H1 (cell line): ENCODE results near the gene PHF24. TPM values are rescaled to one million over a fixed set of nuclear protein-coding genes. Genes with fewer than 3 reads are reported as not detected.
"Not testable (repeated sequence)": the region's sequence is repeated elsewhere in the genome, so short reads cannot be mapped to it uniquely, and the experiment has no call there.

ENCODE experiments used
- CTCF ChIA-PET: fragments of 300-600 bp; sonication (Branson Sonifier 250); formaldehyde crosslinking; loops from one replicate; lab custom pipeline; 2021; ENCODE audit not compliant: partially characterized antibody; lab: Charles Lee
- POLR2A ChIA-PET: fragments of 300-600 bp; sonication (Branson Sonifier 250); formaldehyde crosslinking; loops from one replicate; lab custom pipeline; 2021; ENCODE audit warnings: inconsistent platforms; ENCODE audit not compliant: partially characterized antibody; lab: Charles Lee
- DNase-seq, 2 experiments: peaks; one replicate each; pipeline versions ENCODE4 v3.0.0 to v3.0.0-alpha.2; 2010 to 2022; ENCODE audit warnings: low spot score in 2 of 2, low read depth in 1 of 2, mixed read lengths in 1 of 2
- FAIRE-seq: peaks from 2 replicates; lab custom pipeline; 2011; peaks lifted over from hg19 to GRCh38; lab: Jason Lieb, UNC
- H2AFZ ChIP-seq: 2 replicates; pipeline ENCODE4 v1.8.1; 2012; ENCODE audit warnings: low read length, inconsistent platforms
- H2AK5ac ChIP-seq: 2 replicates; pipeline ENCODE4 v1.6.1; 2013; ENCODE audit warnings: low read depth, low read length
- H2BK120ac ChIP-seq: replicated peaks from 2 replicates; pipeline ENCODE3; 2013; ENCODE audit warnings: low read depth, low read length, inconsistent platforms
- H2BK12ac ChIP-seq: 2 replicates; pipeline ENCODE4 v1.6.1; 2013; ENCODE audit warnings: low read depth, low read length
- H2BK15ac ChIP-seq: 2 replicates; pipeline ENCODE4 v1.6.1; 2013; ENCODE audit warnings: low read length
- H2BK20ac ChIP-seq: 2 replicates; pipeline ENCODE4 v1.6.1; 2013; ENCODE audit warnings: low read length
- H2BK5ac ChIP-seq: 2 replicates; pipeline ENCODE4 v1.6.1; 2013; ENCODE audit warnings: low read depth, low read length
- H3K14ac ChIP-seq: 2 replicates; pipeline ENCODE4 v1.6.1; 2013; ENCODE audit warnings: inconsistent platforms; ENCODE audit not compliant: insufficient read length
- H3K18ac ChIP-seq: 2 replicates; pipeline ENCODE4 v1.6.1; 2013; ENCODE audit warnings: low read length; ENCODE audit errors: extremely low read depth
- H3K23ac ChIP-seq: 2 replicates; pipeline ENCODE4 v1.6.1; 2013; ENCODE audit warnings: inconsistent platforms; ENCODE audit not compliant: insufficient read length
- H3K23me2 ChIP-seq: 2 replicates; pipeline ENCODE4 v1.6.1; 2013; ENCODE audit warnings: low read depth, low read length
- H3K27ac ChIP-seq: 2 replicates; pipeline ENCODE4 v1.6.1; 2011; ENCODE audit warnings: low read depth, low read length, inconsistent platforms
- H3K27me3 ChIP-seq, 4 experiments: replicated peaks in 1 of 4; 1 replicate in 1 of 4; 2 replicates in 3 of 4; pipeline versions ENCODE4 v1.6.1 to v1.8.1; 2011 to 2013; ENCODE audit warnings: low read length in 3 of 4, mild to moderate bottlenecking in 3 of 4, inconsistent platforms in 2 of 4, mixed read lengths in 2 of 4, moderate library complexity in 1 of 4; ENCODE audit not compliant: control insufficient read depth in 3 of 4, insufficient read depth in 3 of 4; ENCODE audit errors: extremely low read depth in 1 of 4
- H3K36me3 ChIP-seq, 4 experiments: 2 replicates each; pipeline versions ENCODE4 v1.6.1 to v1.8.1; 2011 to 2013; ENCODE audit warnings: mild to moderate bottlenecking in 4 of 4, low read length in 3 of 4, moderate library complexity in 2 of 4, control low read depth in 1 of 4, inconsistent platforms in 1 of 4; ENCODE audit not compliant: insufficient read depth in 4 of 4, control insufficient read depth in 2 of 4
- H3K4ac ChIP-seq: replicated peaks from 2 replicates; pipeline ENCODE3; 2013; ENCODE audit warnings: low read length, low read depth, mixed read lengths, inconsistent platforms; ENCODE audit not compliant: insufficient read length
- H3K4me1 ChIP-seq, 4 experiments: replicated peaks in 1 of 4; 1 replicate in 1 of 4; 2 replicates in 3 of 4; pipeline versions ENCODE4 v1.6.1 to v1.8.1; 2011 to 2013; ENCODE audit warnings: low read length in 3 of 4, inconsistent platforms in 2 of 4, mixed read lengths in 1 of 4; ENCODE audit not compliant: insufficient read depth in 4 of 4, control insufficient read depth in 3 of 4
- H3K4me2 ChIP-seq, 2 experiments: 2 replicates each; pipeline versions ENCODE4 v1.6.1 to v1.8.1; 2011 to 2013; ENCODE audit warnings: low read depth in 2 of 2, low read length in 2 of 2, control low read depth in 1 of 2, inconsistent platforms in 1 of 2, mild to moderate bottlenecking in 1 of 2; ENCODE audit not compliant: insufficient read depth in 1 of 2
- H3K4me3 ChIP-seq, 4 experiments: fragments of 200-600, 300-600 bp in 1 of 4; sonication (generic), shearing (Covaris generic), sonication (Bioruptor Twin) in 1 of 4; 2 replicates each; pipeline versions ENCODE4 v1.5.1 to v1.8.1; 2011 to 2016; ENCODE audit warnings: low read length in 4 of 4, low read depth in 3 of 4, control low read depth in 2 of 4, inconsistent platforms in 2 of 4, mild to moderate bottlenecking in 2 of 4, mixed read lengths in 1 of 4, moderate library complexity in 1 of 4; ENCODE audit not compliant: insufficient read depth in 2 of 4; ENCODE audit errors: extremely low read depth in 1 of 4
- H3K56ac ChIP-seq: replicated peaks from 2 replicates; pipeline ENCODE3; 2013; ENCODE audit warnings: low read depth, mild to moderate bottlenecking, mixed read lengths, low read length, inconsistent platforms; ENCODE audit not compliant: insufficient read length
- H3K79me1 ChIP-seq: 2 replicates; pipeline ENCODE4 v1.6.1; 2013; ENCODE audit warnings: low read depth, low read length, control low read depth
- H3K79me2 ChIP-seq, 2 experiments: 2 replicates each; pipeline versions ENCODE4 v1.6.1 to v1.8.1; 2012 to 2013; ENCODE audit warnings: low read length in 2 of 2, mild to moderate bottlenecking in 2 of 2, inconsistent platforms in 1 of 2; ENCODE audit not compliant: insufficient read depth in 2 of 2, control insufficient read depth in 1 of 2
- H3K9ac ChIP-seq, 4 experiments: replicated peaks in 1 of 4; 1 replicate in 1 of 4; 2 replicates in 3 of 4; pipeline versions ENCODE4 v1.6.1 to v1.8.1; 2011 to 2013; ENCODE audit warnings: low read depth in 3 of 4, low read length in 3 of 4, control low read depth in 2 of 4, mild to moderate bottlenecking in 2 of 4, moderate library complexity in 2 of 4, inconsistent platforms in 1 of 4; ENCODE audit errors: extremely low read depth in 1 of 4
- H3K9me3 ChIP-seq, 2 experiments: 2 replicates each; pipeline versions ENCODE4 v1.6.1 to v1.8.1; 2012 to 2013; ENCODE audit warnings: mild to moderate bottlenecking in 2 of 2, moderate library complexity in 2 of 2, control low read depth in 1 of 2, inconsistent platforms in 1 of 2, low read depth in 1 of 2, low read length in 1 of 2, mixed read lengths in 1 of 2; ENCODE audit not compliant: insufficient read depth in 2 of 2
- H4K20me1 ChIP-seq, 2 experiments: replicated peaks in 1 of 2; 2 replicates each; pipeline versions ENCODE3 to v1.8.1; 2011 to 2013; ENCODE audit warnings: inconsistent platforms in 2 of 2, low read length in 2 of 2, mild to moderate bottlenecking in 1 of 2; ENCODE audit not compliant: insufficient read depth in 2 of 2, control insufficient read depth in 1 of 2
- H4K5ac ChIP-seq: 2 replicates; pipeline ENCODE4 v1.6.1; 2013; ENCODE audit warnings: low read length, low read depth, mixed read lengths, inconsistent platforms; ENCODE audit not compliant: insufficient read length
- H4K8ac ChIP-seq: 2 replicates; pipeline ENCODE4 v1.8.0; 2013; ENCODE audit warnings: mild to moderate bottlenecking, moderate library complexity, low read length, inconsistent platforms; ENCODE audit not compliant: insufficient read depth; ENCODE audit errors: extremely low read depth
- H4K91ac ChIP-seq: replicated peaks from 2 replicates; pipeline ENCODE3; 2013; ENCODE audit warnings: low read length, mixed read lengths, inconsistent platforms; ENCODE audit not compliant: insufficient read length
- polyA plus RNA-seq, 7 experiments: library from polyadenylated mRNA; depleted of rRNA in 3 of 7; stranded (reverse) in 5 of 7; unstranded in 2 of 7; fragments of >200 nt in 5 of 7; fragments of 200-250 nt in 2 of 7; gene quantifications; 1 replicate in 5 of 7; 2 replicates in 1 of 7; 4 replicates in 1 of 7; pipeline versions ENCODE4 v1.2.1 to v1.2.3, GENCODE V29; 2011 to 2013; ENCODE audit warnings: missing spikeins in 2 of 7, mixed read lengths in 2 of 7
- total RNA-seq: library from RNA; stranded (reverse); fragmentation: NEBNext Ultra II Directional; extraction: Animal tissue kit (Norgen Biotek cat#: 25700); gene quantifications from 2 replicates; pipeline ENCODE4 v1.2.1, GENCODE V29; 2021

PHF24 gene
- total and polyA plus RNA-seq, 2 of the 8 experiments (the other 6 are each of a cell fraction or from before 2014, with no cell fraction given) = 0.29 to 0.35 TPM

DNA sequence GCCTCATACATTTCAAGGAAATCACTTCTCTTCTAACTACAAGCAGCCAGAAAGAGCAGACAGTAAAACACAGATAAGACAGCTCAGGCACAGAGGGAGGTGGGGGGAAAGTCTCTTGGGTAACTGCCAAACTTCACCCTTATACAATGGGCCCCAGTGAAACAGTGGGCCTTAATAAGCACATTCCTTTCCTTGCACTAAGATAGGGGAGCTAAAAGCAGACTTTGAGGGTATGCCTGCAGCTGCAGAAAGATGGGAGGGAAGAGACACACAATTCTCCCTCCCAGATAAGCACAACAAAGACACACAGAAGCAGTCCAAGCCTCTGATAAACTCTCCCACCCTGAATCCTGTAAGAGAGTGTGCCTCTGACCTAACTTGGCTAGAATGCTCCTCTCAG, 18.1 kb upstream of the PHF24 start:
- not testable (repeated sequence) for H2BK5ac ChIP-seq, DNase-seq, H2BK120ac ChIP-seq, H3K79me1 ChIP-seq, H4K20me1 ChIP-seq, H2AFZ ChIP-seq, H3K4me1 ChIP-seq, H3K23me2 ChIP-seq, H4K91ac ChIP-seq, FAIRE-seq, H3K9ac ChIP-seq, H3K4me2 ChIP-seq, H2BK12ac ChIP-seq, H3K36me3 ChIP-seq, H3K18ac ChIP-seq, H2BK15ac ChIP-seq, H3K9me3 ChIP-seq, H3K27me3 ChIP-seq, H3K4me3 ChIP-seq, H3K27ac ChIP-seq, H2AK5ac ChIP-seq, H4K8ac ChIP-seq, H3K4ac ChIP-seq, H3K56ac ChIP-seq, H3K14ac ChIP-seq, H4K5ac ChIP-seq, H3K23ac ChIP-seq, H2BK20ac ChIP-seq, H3K79me2 ChIP-seq
- POLR2A ChIA-PET = interaction anchor here (1.1 kb wide), 1 partner anchor 22 kb away, joined by 3 read pairs; no protein-coding TSS in a partner anchor
- CTCF ChIA-PET = interaction anchor here (1.0 to 4.0 kb wide), 3 partner anchors 11 to 55 kb away, joined by 4 to 15 read pairs (median 6); no protein-coding TSS in a partner anchor
